Panc1 (cell line): ENCODE results near the gene KIF18B.

Experiments
- CTCF ChIP-seq: fragments of 450-650 bp; IDR thresholded peaks from 2 replicates; pipeline ENCODE4 v1.5.1; 2017; ENCODE audit warnings: mild to moderate bottlenecking
- POLR2AphosphoS5 ChIP-seq: IDR thresholded peaks from 2 replicates; pipeline ENCODE4 v1.6.1; 2012; ENCODE audit warnings: mild to moderate bottlenecking, low read depth, low read length, moderate library complexity
- REST ChIP-seq, 2 experiments: IDR thresholded peaks; 2 replicates each; pipeline ENCODE4 v1.6.1; 2011 to 2012; ENCODE audit warnings: low read depth in 2 of 2, control low read depth in 1 of 2, low read length in 1 of 2, mild to moderate bottlenecking in 1 of 2, moderate library complexity in 1 of 2; ENCODE audit not compliant: insufficient read depth in 1 of 2
- SIN3A ChIP-seq: IDR thresholded peaks from 2 replicates; pipeline ENCODE4 v1.6.1; 2012; ENCODE audit warnings: low read depth, mild to moderate bottlenecking, low read length, moderate library complexity, borderline replicate concordance; ENCODE audit not compliant: insufficient read depth
- TCF7L2 ChIP-seq: IDR thresholded peaks from 2 replicates; pipeline ENCODE4 v1.6.1; 2011; ENCODE audit warnings: mild to moderate bottlenecking, low read depth, low read length, inconsistent platforms

- TF ChIP-seq POLR2AphosphoS5: no peak
- TF ChIP-seq CTCF: no peak
- no peak for TF ChIP-seq REST (IDR thresholded peaks at IDR 0.05; ENCODE audit: insufficient read depth in 1 of 2, low read depth in 2 of 2, low read length in 1 of 2)
- TF ChIP-seq SIN3A: no peak
- TF ChIP-seq TCF7L2: no peak
Observed at GRCh38 chr17:44995436-44996001, 47.9 kb upstream of the KIF18B start.
